ENCODE results near the gene CYSLTR2. TPM values are rescaled to one million over a fixed set of nuclear protein-coding genes. Genes with fewer than 3 reads are reported as not detected.

The CYSLTR2 gene
- total RNA-seq, 1 experiment from 2014 or later = not detected

DNA sequence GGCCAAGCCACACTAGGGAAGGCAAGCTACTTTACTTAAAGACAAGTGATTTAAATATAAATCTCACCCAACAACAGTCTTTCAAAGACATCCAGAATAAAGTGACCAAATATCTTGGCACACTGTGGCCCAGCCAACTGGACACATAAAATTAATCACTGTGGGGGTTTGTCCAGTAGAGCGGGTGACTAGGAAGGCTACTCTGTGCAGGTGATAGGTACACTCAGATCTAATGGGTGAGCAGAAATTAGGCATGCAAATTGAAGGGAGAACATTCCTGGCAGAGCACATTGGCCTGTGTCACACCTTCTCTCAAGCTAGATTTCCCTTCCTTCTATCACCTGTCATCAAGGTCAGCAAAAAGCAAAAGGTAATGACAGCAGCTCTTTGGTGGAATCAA lies 23.4 kb upstream of the CYSLTR2 start:
- CTCF ChIA-PET = no interaction called here
- no peaks in the 10 kb centered on the region for H3K36me3 ChIP-seq (ENCODE audit: control insufficient read depth, insufficient read depth, low read length)
- no peaks in the 10 kb centered on the region for H3K27me3 ChIP-seq (ENCODE audit: control insufficient read depth, insufficient read depth, low read length)
- no peak overlapping the region for H3K4me3 ChIP-seq (ENCODE audit: low read depth in 2 of 2, low read length in 2 of 2)
- POLR2A ChIA-PET = no interaction called here
- ATAC-seq (no peak), DNase-seq (ENCODE audit: low read depth, low spot score) (no peak)
- in situ Hi-C loops (cut with HindIII; ENCODE audit: low pct_unique_long_range_greater_than_20kb, low sequenced_read_pairs) (no loop called here), intact Hi-C loops (cut with micrococcal nuclease; ENCODE audit: unreplicated experiment) (no loop called here)
- no peaks in the 10 kb centered on the region for H3K4me1 ChIP-seq (ENCODE audit: control insufficient read depth, insufficient read depth, low read length)
- TF ChIP-seq POLR2AphosphoS5 (IDR thresholded peaks at IDR 0.05; ENCODE audit: low read depth, low read length) (no peak), SIN3A (IDR thresholded peaks at IDR 0.05; ENCODE audit: borderline replicate concordance, insufficient read depth, low read depth, low read length) (no peak), TCF7L2 (IDR thresholded peaks at IDR 0.05; ENCODE audit: low read depth, low read length) (no peak)
- TF ChIP-seq, protein P1, sequence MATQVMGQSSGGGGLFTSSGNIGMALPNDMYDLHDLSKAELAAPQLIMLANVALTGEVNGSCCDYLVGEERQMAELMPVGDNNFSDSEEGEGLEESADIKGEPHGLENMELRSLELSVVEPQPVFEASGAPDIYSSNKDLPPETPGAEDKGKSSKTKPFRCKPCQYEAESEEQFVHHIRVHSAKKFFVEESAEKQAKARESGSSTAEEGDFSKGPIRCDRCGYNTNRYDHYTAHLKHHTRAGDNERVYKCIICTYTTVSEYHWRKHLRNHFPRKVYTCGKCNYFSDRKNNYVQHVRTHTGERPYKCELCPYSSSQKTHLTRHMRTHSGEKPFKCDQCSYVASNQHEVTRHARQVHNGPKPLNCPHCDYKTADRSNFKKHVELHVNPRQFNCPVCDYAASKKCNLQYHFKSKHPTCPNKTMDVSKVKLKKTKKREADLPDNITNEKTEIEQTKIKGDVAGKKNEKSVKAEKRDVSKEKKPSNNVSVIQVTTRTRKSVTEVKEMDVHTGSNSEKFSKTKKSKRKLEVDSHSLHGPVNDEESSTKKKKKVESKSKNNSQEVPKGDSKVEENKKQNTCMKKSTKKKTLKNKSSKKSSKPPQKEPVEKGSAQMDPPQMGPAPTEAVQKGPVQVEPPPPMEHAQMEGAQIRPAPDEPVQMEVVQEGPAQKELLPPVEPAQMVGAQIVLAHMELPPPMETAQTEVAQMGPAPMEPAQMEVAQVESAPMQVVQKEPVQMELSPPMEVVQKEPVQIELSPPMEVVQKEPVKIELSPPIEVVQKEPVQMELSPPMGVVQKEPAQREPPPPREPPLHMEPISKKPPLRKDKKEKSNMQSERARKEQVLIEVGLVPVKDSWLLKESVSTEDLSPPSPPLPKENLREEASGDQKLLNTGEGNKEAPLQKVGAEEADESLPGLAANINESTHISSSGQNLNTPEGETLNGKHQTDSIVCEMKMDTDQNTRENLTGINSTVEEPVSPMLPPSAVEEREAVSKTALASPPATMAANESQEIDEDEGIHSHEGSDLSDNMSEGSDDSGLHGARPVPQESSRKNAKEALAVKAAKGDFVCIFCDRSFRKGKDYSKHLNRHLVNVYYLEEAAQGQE (IDR thresholded peaks at IDR 0.05; ENCODE audit: insufficient read depth in 1 of 2, low read depth in 2 of 2, low read length in 1 of 2) = no peak
- TF ChIP-seq, protein P2, sequence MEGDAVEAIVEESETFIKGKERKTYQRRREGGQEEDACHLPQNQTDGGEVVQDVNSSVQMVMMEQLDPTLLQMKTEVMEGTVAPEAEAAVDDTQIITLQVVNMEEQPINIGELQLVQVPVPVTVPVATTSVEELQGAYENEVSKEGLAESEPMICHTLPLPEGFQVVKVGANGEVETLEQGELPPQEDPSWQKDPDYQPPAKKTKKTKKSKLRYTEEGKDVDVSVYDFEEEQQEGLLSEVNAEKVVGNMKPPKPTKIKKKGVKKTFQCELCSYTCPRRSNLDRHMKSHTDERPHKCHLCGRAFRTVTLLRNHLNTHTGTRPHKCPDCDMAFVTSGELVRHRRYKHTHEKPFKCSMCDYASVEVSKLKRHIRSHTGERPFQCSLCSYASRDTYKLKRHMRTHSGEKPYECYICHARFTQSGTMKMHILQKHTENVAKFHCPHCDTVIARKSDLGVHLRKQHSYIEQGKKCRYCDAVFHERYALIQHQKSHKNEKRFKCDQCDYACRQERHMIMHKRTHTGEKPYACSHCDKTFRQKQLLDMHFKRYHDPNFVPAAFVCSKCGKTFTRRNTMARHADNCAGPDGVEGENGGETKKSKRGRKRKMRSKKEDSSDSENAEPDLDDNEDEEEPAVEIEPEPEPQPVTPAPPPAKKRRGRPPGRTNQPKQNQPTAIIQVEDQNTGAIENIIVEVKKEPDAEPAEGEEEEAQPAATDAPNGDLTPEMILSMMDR (IDR thresholded peaks at IDR 0.05) = no peak
- no peaks in the 10 kb centered on the region for H3K9me3 ChIP-seq (ENCODE audit: control insufficient read depth, insufficient read depth, low read depth, low read length)
- no peak overlapping the region for H3K27ac ChIP-seq (ENCODE audit: low read length)
- no TSS peak for BruUV-seq (replicated peaks)

DNA sequence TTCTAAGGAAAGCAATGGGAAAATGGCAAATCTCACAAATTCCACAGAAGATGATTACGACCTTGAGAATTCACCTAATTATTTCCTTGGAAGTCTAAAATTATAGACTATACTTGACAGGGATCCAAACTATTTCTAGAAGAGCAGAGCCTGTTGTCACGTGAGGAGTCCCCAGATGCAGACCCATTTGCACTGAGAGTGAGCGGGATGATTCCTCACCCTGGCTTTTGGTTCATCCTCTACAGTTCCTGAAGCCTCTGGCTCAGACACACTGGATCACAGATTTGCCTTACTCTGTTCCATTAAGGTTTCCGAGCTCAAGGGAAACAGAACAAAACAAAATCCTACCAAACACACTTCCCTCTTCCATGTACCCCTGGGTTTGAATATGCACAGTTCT lies 23.0 kb upstream of the CYSLTR2 start:
- Histone ChIP-seq H3K9me3 (ENCODE audit: control insufficient read depth, insufficient read depth, low read depth, low read length) (no peaks in the 10 kb centered on the region), H3K4me3 (ENCODE audit: low read depth in 2 of 2, low read length in 2 of 2) (no peak overlapping the region), H3K27ac (ENCODE audit: low read length) (no peak overlapping the region), H3K36me3 (ENCODE audit: control insufficient read depth, insufficient read depth, low read length) (no peaks in the 10 kb centered on the region), H3K4me1 (ENCODE audit: control insufficient read depth, insufficient read depth, low read length) (no peaks in the 10 kb centered on the region), H3K27me3 (ENCODE audit: control insufficient read depth, insufficient read depth, low read length) (no peaks in the 10 kb centered on the region)
- DNase-seq (ENCODE audit: low read depth, low spot score) (no peak), ATAC-seq (no peak)
- intact Hi-C loops (cut with micrococcal nuclease; ENCODE audit: unreplicated experiment) = no loop called here
- in situ Hi-C loops (cut with HindIII; ENCODE audit: low pct_unique_long_range_greater_than_20kb, low sequenced_read_pairs) = no loop called here
- ChIA-PET POLR2A (no interaction called here), CTCF (no interaction called here)
- no TSS peak for BruUV-seq (replicated peaks)
- no peak for TF ChIP-seq POLR2AphosphoS5 (IDR thresholded peaks at IDR 0.05; ENCODE audit: low read depth, low read length)
- TF ChIP-seq, protein P1 (IDR thresholded peaks at IDR 0.05; ENCODE audit: insufficient read depth in 1 of 2, low read depth in 2 of 2, low read length in 1 of 2) = no peak
